Stimulated activated CD4-positive, alpha-beta T cell treated with anti-CD3 and anti-CD28 coated beads, Interleukin-1b, Interleukin-23, amount 100 ng/mL, for 4 hours (primary cell): ENCODE results near the gene SYNGR4.

Source experiments
- DNase-seq, 2 donors: peaks; one replicate each; pipeline ENCODE4 v3.0.0-alpha.2; 2020; ENCODE audit warnings: low read depth in 2 of 2

The SYNGR4 gene

DNA sequence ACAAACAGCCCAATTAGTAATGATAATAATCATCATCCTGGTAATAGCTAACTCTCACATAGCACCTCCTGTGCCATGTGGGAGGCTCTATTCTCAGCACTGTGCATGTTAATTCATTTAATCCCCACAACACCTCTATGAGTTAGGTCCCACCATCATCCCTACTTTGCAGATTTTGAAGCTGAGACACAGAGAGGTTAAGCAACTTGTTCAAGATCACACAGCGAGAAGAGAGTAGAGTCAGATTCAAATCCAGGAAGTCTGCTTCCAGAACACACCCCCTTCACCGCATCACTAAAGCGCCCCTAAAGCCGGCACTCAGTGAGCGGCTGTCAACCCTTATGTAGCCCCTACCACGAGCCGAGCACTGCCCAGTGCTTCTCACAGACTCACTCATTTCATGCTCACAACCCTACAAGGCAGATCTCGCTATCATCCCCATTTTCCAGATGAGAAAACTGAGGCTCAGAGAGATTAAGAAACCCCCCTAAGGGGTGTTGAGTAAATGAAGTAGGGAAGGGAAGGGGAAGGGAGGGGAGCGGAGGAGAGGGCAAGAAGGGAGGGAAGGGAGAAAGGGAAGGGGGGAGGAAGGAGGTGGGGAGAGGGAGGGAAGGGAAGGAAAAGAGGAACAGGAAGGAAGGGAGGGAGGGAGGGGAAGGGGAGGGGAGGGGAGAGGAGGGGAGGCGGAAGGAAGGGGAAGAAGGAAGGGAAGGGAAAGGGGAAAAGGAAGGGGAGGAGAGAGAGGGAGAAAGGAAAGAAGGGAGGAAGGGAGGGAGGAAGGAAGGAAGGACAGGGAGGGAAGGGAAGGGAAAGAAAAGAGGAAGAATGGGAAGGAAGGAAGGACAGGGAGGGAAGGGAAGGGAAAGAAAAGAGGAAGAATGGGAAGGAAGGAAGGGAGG lies 22.4 kb upstream of the SYNGR4 start:
- DNase-seq: no peak

GRCh38 chr19:48342414-48342738 lies 21.8 kb upstream of the SYNGR4 start:
- DNase-seq: no peak

GRCh38 chr19:48342841-48343540 lies 21.2 kb upstream of the SYNGR4 start:
- DNase-seq: no peak

DNA sequence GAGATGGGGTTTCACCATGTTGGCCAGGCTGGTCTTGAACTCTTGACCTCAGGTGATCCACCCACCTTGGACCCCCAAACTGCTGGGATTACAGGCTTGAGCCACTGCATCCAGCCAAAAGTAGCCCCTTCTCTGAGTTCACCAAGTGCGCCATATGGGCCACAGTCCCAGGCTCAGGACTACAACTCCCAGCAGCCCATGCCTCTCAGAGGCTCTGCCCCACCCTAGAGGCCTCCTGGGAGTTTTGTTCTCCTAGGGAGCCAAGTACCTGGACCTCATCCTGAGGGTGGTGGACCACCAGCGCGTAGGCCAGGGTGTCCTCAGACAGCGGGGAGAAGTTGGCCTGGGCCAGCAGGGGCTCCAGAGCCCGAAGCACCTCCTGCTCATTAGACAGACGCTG lies 19.3 kb upstream of the SYNGR4 start:
- no peak for DNase-seq

DNA sequence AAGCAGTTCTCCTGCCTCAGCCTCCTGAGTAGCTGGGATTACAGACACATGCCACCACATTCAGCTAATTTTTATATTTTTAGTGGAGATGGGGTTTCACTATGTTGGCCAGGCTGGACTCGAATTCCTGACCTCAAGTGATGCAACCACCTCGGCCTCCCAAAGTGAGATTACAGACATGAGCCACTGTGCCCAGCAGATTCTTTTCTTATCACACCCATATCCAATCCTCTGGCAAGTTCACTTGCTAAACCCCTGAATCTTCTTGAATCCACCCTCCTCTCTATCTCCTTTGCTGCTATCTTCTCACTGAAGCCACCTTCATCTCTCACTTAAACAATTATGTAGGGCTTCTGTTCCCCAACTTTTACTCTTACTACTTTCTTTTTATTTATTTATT lies 18.0 kb upstream of the SYNGR4 start:
- DNase-seq: no peak

GRCh38 chr19:48348045-48348444 lies 16.1 kb upstream of the SYNGR4 start:
- no peak for DNase-seq

DNA sequence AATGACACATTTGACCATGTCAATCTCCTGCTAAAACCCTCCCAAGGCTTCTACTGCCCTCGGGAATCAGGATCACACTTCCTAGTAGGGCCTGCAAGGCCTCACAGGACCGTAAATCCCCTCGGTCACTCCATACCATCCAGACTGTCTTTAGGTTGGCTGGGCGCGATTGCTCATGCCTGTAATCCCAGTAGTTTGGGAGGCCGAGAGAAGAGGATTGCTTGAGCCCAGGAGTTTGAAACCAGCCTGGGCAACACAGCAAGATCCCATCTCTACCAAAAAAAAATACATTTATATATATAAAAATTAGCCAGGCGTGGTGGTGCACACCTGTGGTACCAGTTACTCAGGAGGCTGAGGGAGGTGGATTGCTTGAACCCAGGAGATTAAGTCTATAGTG lies 15.4 kb upstream of the SYNGR4 start:
- DNase-seq: no peak

GRCh38 chr19:48350856-48351255 lies 13.3 kb upstream of the SYNGR4 start:
- DNase-seq: no peak

DNA sequence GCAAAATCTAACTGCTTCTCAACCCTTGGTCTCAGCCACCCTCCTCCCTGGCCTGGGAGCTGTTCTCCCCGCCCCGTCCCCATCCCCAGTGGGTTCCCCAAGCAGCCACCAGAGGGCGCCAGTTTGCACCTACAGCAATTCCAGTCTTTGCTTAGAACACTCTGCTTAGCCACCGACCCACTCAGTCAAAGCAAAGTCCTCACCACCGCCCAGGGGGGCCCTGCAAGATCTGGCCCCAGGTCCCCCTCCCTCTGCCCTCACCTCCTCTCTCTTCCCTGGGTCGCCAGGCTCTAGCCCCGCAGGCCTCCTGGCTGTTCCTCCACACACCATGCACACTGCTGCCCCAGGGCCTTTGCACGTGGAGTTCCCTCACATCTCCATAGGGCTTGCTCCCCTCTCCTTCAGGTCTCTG lies 12.8 kb upstream of the SYNGR4 start:
- peak; percentile 78 to 81 for DNase-seq

GRCh38 chr19:48353677-48354076 lies 10.5 kb upstream of the SYNGR4 start:
- no peak for DNase-seq

DNA sequence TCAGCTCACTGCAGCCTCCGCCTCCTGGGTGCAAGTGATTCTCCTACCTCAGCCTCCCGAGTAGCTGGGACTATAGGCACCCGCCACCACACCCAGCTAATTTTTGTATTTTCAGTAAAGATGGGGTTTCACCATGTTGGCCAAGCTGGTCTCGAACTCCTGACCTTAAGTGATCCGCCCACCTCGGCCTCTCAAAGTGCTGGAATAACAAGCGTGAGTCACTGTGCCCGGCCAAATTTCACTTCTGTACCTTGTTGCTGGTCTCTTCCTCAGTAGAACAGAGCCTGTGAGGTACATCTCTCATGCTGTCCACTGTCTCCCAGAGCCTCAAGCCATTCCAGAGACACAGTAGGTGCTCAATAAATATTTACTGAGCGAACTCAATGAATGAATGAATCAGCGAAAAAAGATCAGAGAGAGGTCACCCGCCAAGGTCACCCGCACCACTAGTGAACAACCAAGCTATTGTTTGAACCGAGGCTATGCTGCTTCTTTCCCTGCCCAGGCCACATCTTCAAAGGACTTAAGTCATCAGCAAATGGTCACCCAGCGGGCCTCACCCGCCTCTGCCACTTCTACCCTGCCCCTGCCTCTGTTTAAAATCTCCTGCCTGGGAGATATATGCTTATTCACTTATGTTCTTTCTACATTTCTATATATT lies 9.7 kb upstream of the SYNGR4 start:
- no peak for DNase-seq

DNA sequence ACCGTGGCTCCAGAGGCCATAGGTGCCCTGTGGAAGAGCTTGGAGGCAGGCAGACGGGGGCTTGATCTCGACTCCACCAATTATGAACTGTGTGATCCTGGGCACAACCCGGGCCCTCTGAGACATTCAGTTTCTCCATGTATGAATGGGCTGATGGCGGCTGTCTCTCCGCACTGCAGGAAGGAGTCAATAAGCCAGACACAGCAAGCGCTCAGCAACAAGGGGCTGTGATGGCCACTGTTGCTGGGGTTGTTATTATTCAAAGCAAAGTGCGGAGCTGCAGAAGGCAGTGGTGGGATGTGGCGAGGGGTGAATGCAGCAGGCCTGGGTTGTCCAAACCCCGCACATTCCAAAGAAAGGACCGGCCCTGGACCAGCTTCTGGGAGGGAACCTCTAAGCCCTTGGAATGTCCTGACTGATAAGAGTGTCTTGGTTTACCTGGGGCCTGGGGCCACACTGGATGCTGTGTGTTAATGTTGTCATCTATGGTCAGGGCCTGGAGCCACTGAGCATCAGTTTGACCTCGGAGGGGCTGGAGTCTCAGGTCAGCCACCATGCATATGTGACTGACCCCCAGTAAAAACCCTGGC lies 8.7 kb upstream of the SYNGR4 start:
- DNase-seq: no peak

GRCh38 chr19:48359123-48359522 lies 5.0 kb upstream of the SYNGR4 start:
- DNase-seq: no peak

- DNase-seq: no peak
Observed at GRCh38 chr19:48361912-48362311, 2.3 kb upstream of the SYNGR4 start.

DNA sequence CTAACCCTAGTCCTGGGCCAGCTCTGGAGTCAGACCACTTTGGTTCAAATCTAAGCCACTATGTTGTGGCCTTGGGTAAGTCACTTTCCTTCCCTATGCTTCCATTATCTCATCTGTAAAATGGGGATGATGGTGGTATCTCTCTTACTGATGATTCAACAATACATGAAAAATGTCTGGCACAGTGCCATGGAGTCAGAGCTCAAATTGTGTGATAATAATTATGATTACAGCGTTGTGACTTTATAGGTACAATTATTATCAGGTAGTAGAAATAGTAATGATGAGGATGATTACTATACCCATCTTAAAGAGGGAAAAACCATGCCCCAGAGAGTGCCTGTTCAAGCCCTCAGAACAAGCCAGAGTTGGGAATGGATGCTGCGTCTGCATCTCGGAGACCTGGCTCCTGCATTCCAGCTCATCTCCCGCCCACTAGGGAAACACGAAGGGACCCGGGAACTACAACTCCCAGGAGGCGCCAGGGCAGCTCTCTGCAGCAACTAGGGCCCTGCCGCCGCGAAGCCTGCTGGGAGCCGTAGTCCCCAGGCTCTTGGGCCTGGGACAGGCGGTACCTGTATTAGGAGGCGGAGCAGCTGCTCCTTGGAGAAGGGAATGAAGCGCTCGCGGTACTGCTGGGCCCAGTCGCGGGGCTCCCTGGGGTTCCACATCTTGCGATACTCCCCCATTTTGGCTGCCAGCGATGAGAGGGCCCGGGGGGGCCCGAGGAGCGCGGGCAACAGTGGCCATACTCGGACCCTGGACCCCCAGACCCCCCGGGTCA lies 1.3 kb upstream of the SYNGR4 start:
- peak; percentile 82 for DNase-seq

DNA sequence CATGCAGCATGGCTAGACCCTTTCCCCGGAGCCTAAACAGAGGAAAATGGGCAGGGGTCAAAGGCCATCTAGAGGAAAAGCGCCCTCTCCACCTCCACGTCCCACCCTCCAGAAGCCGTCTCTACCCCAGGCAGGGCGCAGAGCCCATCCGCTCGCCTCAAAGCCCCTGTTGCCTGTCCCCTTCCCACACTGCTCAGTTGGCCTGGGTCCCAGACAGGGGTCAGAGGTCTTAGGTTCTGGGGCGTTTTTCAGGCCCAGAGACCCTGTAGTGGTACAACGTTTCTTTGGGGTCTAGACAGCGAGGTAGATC lies 712 bp upstream of the SYNGR4 start:
- peak in 1 of 2 donors; percentile 4 for DNase-seq

DNA sequence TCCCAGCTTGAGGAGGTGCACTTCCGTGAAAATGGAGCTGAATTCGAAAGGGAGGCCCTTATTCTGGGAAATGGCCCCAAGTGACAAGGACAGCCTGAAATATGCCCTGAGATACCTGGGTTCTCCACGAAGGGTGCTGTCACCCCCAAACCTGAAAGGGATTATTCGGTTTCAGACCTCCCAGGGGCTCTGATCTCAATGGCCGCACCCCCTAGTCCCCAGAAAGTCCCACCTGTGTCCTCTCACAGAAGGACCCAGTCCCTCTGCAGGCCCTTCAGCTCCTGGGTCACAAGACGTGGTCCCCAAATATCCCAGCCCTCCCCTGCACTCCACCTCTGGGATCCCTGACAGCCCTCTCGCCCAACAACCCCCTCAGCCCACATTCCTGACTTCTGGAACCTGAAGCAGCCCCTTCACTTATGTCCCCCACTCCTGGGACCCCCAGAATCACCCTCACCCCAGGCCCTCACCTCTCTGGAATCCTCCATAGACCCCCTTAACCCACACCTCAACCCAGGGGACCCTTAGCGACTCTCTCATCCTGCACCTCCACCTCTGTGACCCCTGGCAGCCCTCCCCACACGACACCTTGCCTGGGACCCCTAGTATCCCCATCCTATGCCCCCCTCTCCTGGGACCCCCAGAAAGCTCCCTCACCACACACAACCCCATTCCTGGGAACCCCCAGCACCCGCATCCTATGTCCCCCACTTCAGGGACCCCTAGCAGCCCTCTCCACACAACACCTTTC lies 606 bp downstream of the SYNGR4 start:
- DNase-seq: no peak

- no peak for DNase-seq
Observed at GRCh38 chr19:48365602-48366001, 1.4 kb downstream of the SYNGR4 start.

GRCh38 chr19:48367855-48368254 lies 3.7 kb downstream of the SYNGR4 start:
- DNase-seq: no peak

DNA sequence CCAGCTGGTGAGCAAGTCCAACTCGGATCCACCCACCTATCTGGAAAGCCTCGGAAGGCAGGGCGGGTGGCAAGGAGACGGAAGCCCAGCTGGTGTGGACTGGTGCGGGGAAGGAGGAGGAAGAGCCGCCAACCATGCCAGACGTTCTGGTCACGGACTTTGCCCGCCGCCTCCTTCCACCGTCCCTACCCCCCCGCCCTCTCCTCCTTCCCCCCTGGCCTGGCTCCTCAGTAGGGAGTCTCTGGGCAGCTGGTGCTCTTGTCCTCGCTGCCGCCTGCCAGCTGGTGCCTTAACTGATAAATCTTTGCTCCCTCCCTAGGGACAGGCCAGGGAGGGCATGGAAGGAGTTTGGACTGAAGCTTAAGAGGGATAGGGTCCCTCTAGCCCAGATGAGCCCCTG lies 4.8 kb downstream of the SYNGR4 start:
- DNase-seq: no peak

- DNase-seq: no peak
Observed at GRCh38 chr19:48370955-48371354, 6.8 kb downstream of the SYNGR4 start.
